Naive thymus-derived CD4-positive, alpha-beta T cell (primary cell): ENCODE measurements around the gene HYPK. TPM values are rescaled to one million over a fixed set of nuclear protein-coding genes. Genes with fewer than 3 reads are reported as not detected.
A peak's percentile ranks its signal among the peaks of the same experiment; 100 is the strongest.

Experiments used
- ATAC-seq: fragments of 150-1000 bp; cut with Tn5 transposase; 2 replicates; pipeline ENCODE4 v1.10.0; 2021; ENCODE audit warnings: mild to moderate bottlenecking, moderate library complexity
- CTCF ChIA-PET: fragments of 350-600 bp; sonication (Branson Sonifier 250); formaldehyde crosslinking; loops from one replicate; lab custom pipeline; 2021; ENCODE audit warnings: antibody characterized with exemption; lab: Charles Lee
- POLR2A ChIA-PET: fragments of 350-600 bp; sonication (Branson Sonifier 250); formaldehyde crosslinking; loops from one replicate; lab custom pipeline; 2021; ENCODE audit warnings: antibody characterized with exemption, inconsistent platforms; lab: Charles Lee
- DNase-seq, 9 donors: peaks; one replicate each; pipeline versions ENCODE4 v3.0.0 to v3.0.0-alpha.2; 2020 to 2022; ENCODE audit warnings: mixed read lengths in 1 of 9
- H3K27ac ChIP-seq: one replicate; pipeline ENCODE4 v1.7.0; 2013; ENCODE audit warnings: mild to moderate bottlenecking, low read depth, low read length, moderate library complexity
- H3K27me3 ChIP-seq, 2 donors: one replicate each; pipeline ENCODE4 v1.7.0; 2013; ENCODE audit warnings: low read length in 2 of 2, mild to moderate bottlenecking in 2 of 2, moderate library complexity in 2 of 2; ENCODE audit not compliant: control insufficient read depth in 2 of 2, insufficient read depth in 2 of 2
- H3K36me3 ChIP-seq, 3 experiments: 1 replicate in 2 of 3; 2 replicates in 1 of 3; pipeline ENCODE4 v1.7.0; 2013; ENCODE audit warnings: low read length in 3 of 3, mild to moderate bottlenecking in 3 of 3, moderate library complexity in 1 of 3; ENCODE audit not compliant: insufficient read depth in 3 of 3, control insufficient read depth in 2 of 3
- H3K4me1 ChIP-seq, 2 donors: one replicate each; pipeline ENCODE4 v1.7.0; 2013; ENCODE audit warnings: low read length in 2 of 2, mild to moderate bottlenecking in 2 of 2, moderate library complexity in 1 of 2; ENCODE audit not compliant: control insufficient read depth in 2 of 2, insufficient read depth in 2 of 2
- H3K4me3 ChIP-seq: 2 replicates; pipeline ENCODE4 v1.7.0; 2013; ENCODE audit warnings: mild to moderate bottlenecking, low read length
- H3K9me3 ChIP-seq, 3 experiments: 1 replicate in 2 of 3; 2 replicates in 1 of 3; pipeline ENCODE4 v1.7.0; 2013; ENCODE audit warnings: low read length in 3 of 3; ENCODE audit not compliant: control insufficient read depth in 2 of 3
- H3K27ac Mint-ChIP-seq, 9 donors: one replicate each; pipeline ENCODE4 v1.8.0; 2020 to 2022; ENCODE audit warnings: mixed read lengths in 9 of 9, mild to moderate bottlenecking in 8 of 9, moderate library complexity in 5 of 9, inconsistent platforms in 2 of 9
- H3K27me3 Mint-ChIP-seq, 5 donors: one replicate each; pipeline ENCODE4 v1.8.0; 2021 to 2022; ENCODE audit warnings: mixed read lengths in 5 of 5, mild to moderate bottlenecking in 1 of 5
- H3K36me3 Mint-ChIP-seq, 5 donors: one replicate each; pipeline ENCODE4 v1.8.0; 2020 to 2022; ENCODE audit warnings: mixed read lengths in 5 of 5, mild to moderate bottlenecking in 3 of 5, inconsistent platforms in 1 of 5
- H3K4me1 Mint-ChIP-seq, 7 donors: one replicate each; pipeline ENCODE4 v1.8.0; 2020 to 2022; ENCODE audit warnings: mixed read lengths in 7 of 7, mild to moderate bottlenecking in 3 of 7, inconsistent platforms in 1 of 7
- H3K4me3 Mint-ChIP-seq, 10 donors: one replicate each; pipeline ENCODE4 v1.8.0; 2020 to 2022; ENCODE audit warnings: mild to moderate bottlenecking in 10 of 10, mixed read lengths in 10 of 10, moderate library complexity in 6 of 10, inconsistent platforms in 2 of 10
- H3K9me3 Mint-ChIP-seq, 11 donors: one replicate each; pipeline ENCODE4 v1.8.0; 2020 to 2022; ENCODE audit warnings: mixed read lengths in 11 of 11, mild to moderate bottlenecking in 4 of 11, inconsistent platforms in 1 of 11, moderate library complexity in 1 of 11
- intact Hi-C, 2 donors: fragments of 100-400 bp; cut with micrococcal nuclease; formaldehyde crosslinking; loops; one replicate each; pipeline ENCODE4 v1.15.1; 2023
- polyA plus RNA-seq, 2 donors: library from polyadenylated mRNA; unstranded; fragments of 300-500 nt; fragmentation: Illumina TruSeq; gene quantifications; one replicate each; pipeline ENCODE4 v1.2.3, GENCODE V29; 2021
- total RNA-seq, 6 experiments: library from RNA in 5 of 6; stranded (reverse) in 5 of 6; gene quantifications; 1 replicate in 5 of 6; 2 replicates in 1 of 6; pipeline ENCODE4 v1.2.3 and lab custom pipeline; 2021 to 2026

HYPK gene
- total and polyA plus RNA-seq, 7 experiments from 2014 or later: 7.5 to 32.1 (median 27.0) TPM

- POLR2A ChIA-PET: interaction anchor here (0.6 to 5.6 kb wide), 14 partner anchors 10 to 1407 kb away, joined by 3 to 42 read pairs (median 4); partner anchors contain the start of genes ELL3, MFAP1 and PDIA3
- Histone ChIP-seq H3K27me3 (no peaks in the 10 kb centered on the region), H3K4me3 (peak overlapping the region; percentile 98), H3K9me3 (no peaks in the 10 kb centered on the region), H3K27ac (peak overlapping the region; percentile 100), H3K36me3 (peaks cover 9 to 50% (median 16%) of the 10 kb centered on the region in 3 experiments), H3K4me1 (peaks cover 9 to 22% of the 10 kb centered on the region in 2 donors)
- intact Hi-C loops: loop anchor here (1.0 to 10.0 kb wide), 7 partner anchors 7 to 1298 kb away; partner anchors contain the start of genes HYPK (in 2 of the 2), MFAP1 (in 2 of the 2), PDIA3 (in 2 of the 2) and SERINC4 (in 2 of the 2)
- peaks cover 9 to 35% (median 29%) of the 10 kb centered on the region in 5 donors for H3K36me3 Mint-ChIP-seq
- peak in 6 of 9 donors; percentile 17 to 48 (median 20) for DNase-seq
- peaks cover 33 to 54% (median 48%) of the 10 kb centered on the region in 7 donors for H3K4me1 Mint-ChIP-seq
- H3K4me3 Mint-ChIP-seq: peak overlapping the region; percentile 93 to 98 (median 96)
- CTCF ChIA-PET: interaction anchor here (0.6 to 2.0 kb wide), 4 partner anchors 10 to 712 kb away, joined by 4 to 5 read pairs (median 5); partner anchors contain the start of gene ELL3
- H3K27ac Mint-ChIP-seq: peak overlapping the region; percentile 91 to 99 (median 98)
- H3K9me3 Mint-ChIP-seq: no peaks in the 10 kb centered on the region
- H3K27me3 Mint-ChIP-seq: peaks cover 0 to 2% (median 0%) of the 10 kb centered on the region in 5 donors
- ATAC-seq: no peak
Measured at GRCh38 chr15:43792761-43793476, 7.5 kb upstream of the HYPK start.

- intact Hi-C loops: loop anchor here in 1 of 2 donors (2.0 to 10.0 kb wide), 3 partner anchors 46 to 1299 kb away; partner anchors contain the start of genes GOLM2, PDIA3, SNAP23 and ZNF106
- Mint-ChIP-seq H3K9me3 (no peaks in the 10 kb centered on the region), H3K27ac (peak overlapping the region; percentile 91 to 99 (median 98)), H3K36me3 (peaks cover 9 to 39% (median 35%) of the 10 kb centered on the region in 5 donors), H3K4me3 (peak overlapping the region; percentile 93 to 98 (median 96)), H3K4me1 (peaks cover 37 to 61% (median 54%) of the 10 kb centered on the region in 7 donors), H3K27me3 (peaks cover 0 to 2% (median 0%) of the 10 kb centered on the region in 5 donors)
- Histone ChIP-seq H3K36me3 (peaks cover 9 to 56% (median 16%) of the 10 kb centered on the region in 3 experiments), H3K4me1 (peaks cover 9 to 22% of the 10 kb centered on the region in 2 donors), H3K27me3 (no peaks in the 10 kb centered on the region), H3K9me3 (no peaks in the 10 kb centered on the region), H3K4me3 (peak overlapping the region; percentile 98), H3K27ac (peak overlapping the region; percentile 100)
- ATAC-seq (no peak), DNase-seq (no peak)
- POLR2A ChIA-PET: interaction anchor here (0.9 to 5.6 kb wide), 13 partner anchors 10 to 1407 kb away, joined by 3 to 42 read pairs (median 4); partner anchors contain the start of genes ELL3, MFAP1 and PDIA3
- CTCF ChIA-PET: interaction anchor here (0.6 to 2.0 kb wide), 5 partner anchors 11 to 711 kb away, joined by 3 to 5 read pairs (median 5); partner anchors contain the start of gene ELL3
Measured at GRCh38 chr15:43793647-43794046, 6.8 kb upstream of the HYPK start.

GRCh38 chr15:43794269-43795037 lies 5.9 kb upstream of the HYPK start:
- POLR2A ChIA-PET: interaction anchor here (0.6 to 5.6 kb wide), 6 partner anchors 10 to 48 kb away, joined by 3 to 42 read pairs (median 8); partner anchors contain the start of genes ELL3, MFAP1 and PDIA3
- Mint-ChIP-seq H3K27ac (peak overlapping the region; percentile 82 to 99 (median 97)), H3K36me3 (peaks cover 13 to 46% (median 40%) of the 10 kb centered on the region in 5 donors), H3K9me3 (no peaks in the 10 kb centered on the region), H3K4me1 (peaks cover 41 to 67% (median 59%) of the 10 kb centered on the region in 7 donors), H3K4me3 (peak overlapping the region; percentile 67 to 98 (median 96)), H3K27me3 (peaks cover 0 to 2% (median 0%) of the 10 kb centered on the region in 5 donors)
- intact Hi-C loops: loop anchor here in 1 of 2 donors (5.0 to 10.0 kb wide), 2 partner anchors 47 to 1300 kb away; partner anchors contain the start of genes PDIA3, SNAP23 and ZNF106
- CTCF ChIA-PET: interaction anchor here (1.1 to 2.0 kb wide), 2 partner anchors 17 to 18 kb away, joined by 3 to 5 read pairs; partner anchors contain the start of gene ELL3
- no peak for ATAC-seq
- Histone ChIP-seq H3K36me3 (peaks cover 9 to 64% (median 16%) of the 10 kb centered on the region in 3 experiments), H3K27ac (peak overlapping the region; percentile 100), H3K9me3 (no peaks in the 10 kb centered on the region), H3K4me3 (no peak overlapping the region), H3K4me1 (peaks cover 9 to 23% of the 10 kb centered on the region in 2 donors), H3K27me3 (no peaks in the 10 kb centered on the region)
- no peak for DNase-seq

- Mint-ChIP-seq H3K4me1 (peaks cover 43 to 74% (median 67%) of the 10 kb centered on the region in 7 donors), H3K4me3 (peak overlapping the region in 6 of 10 donors; percentile 17 to 98 (median 71)), H3K9me3 (no peaks in the 10 kb centered on the region), H3K36me3 (peaks cover 14 to 53% (median 43%) of the 10 kb centered on the region in 5 donors), H3K27me3 (peaks cover 0 to 2% (median 0%) of the 10 kb centered on the region in 5 donors), H3K27ac (peak overlapping the region in 7 of 9 donors; percentile 52 to 98 (median 79))
- intact Hi-C loops: loop anchor here in 1 of 2 donors (10.0 kb wide), 1 partner anchor 1300 kb away; the partner anchor contains the start of genes SNAP23 and ZNF106
- peak overlapping the region; percentile 100 for H3K27ac ChIP-seq
- DNase-seq (no peak), ATAC-seq (no peak)
- POLR2A ChIA-PET: interaction anchor here (0.7 to 5.6 kb wide), 6 partner anchors 9 to 49 kb away, joined by 3 to 42 read pairs (median 8); partner anchors contain the start of genes ELL3, MFAP1 and PDIA3
- no peaks in the 10 kb centered on the region for H3K27me3 ChIP-seq
- peaks cover 9 to 64% (median 16%) of the 10 kb centered on the region in 3 experiments for H3K36me3 ChIP-seq
- CTCF ChIA-PET: interaction anchor here (2.0 kb wide), 1 partner anchor 19 kb away, joined by 5 read pairs; the partner anchor contains the start of gene ELL3
- peaks cover 14 to 30% of the 10 kb centered on the region in 2 donors for H3K4me1 ChIP-seq
- H3K9me3 ChIP-seq: no peaks in the 10 kb centered on the region
- H3K4me3 ChIP-seq: no peak overlapping the region
Measured at GRCh38 chr15:43795197-43795596, 5.2 kb upstream of the HYPK start.

GRCh38 chr15:43795997-43796396 lies 4.4 kb upstream of the HYPK start:
- Mint-ChIP-seq H3K4me3 (peak overlapping the region in 3 of 10 donors; percentile 16 to 49 (median 39)), H3K4me1 (peaks cover 49 to 82% (median 75%) of the 10 kb centered on the region in 7 donors), H3K27ac (peak overlapping the region in 6 of 9 donors; percentile 32 to 98 (median 58)), H3K27me3 (peaks cover 0 to 2% (median 0%) of the 10 kb centered on the region in 5 donors), H3K36me3 (peaks cover 18 to 60% (median 49%) of the 10 kb centered on the region in 5 donors), H3K9me3 (no peaks in the 10 kb centered on the region)
- Histone ChIP-seq H3K4me1 (peaks cover 18 to 31% of the 10 kb centered on the region in 2 donors), H3K27me3 (no peaks in the 10 kb centered on the region), H3K4me3 (no peak overlapping the region), H3K27ac (peak overlapping the region; percentile 100), H3K36me3 (peaks cover 9 to 67% (median 16%) of the 10 kb centered on the region in 3 experiments), H3K9me3 (no peaks in the 10 kb centered on the region)
- no peak for ATAC-seq
- CTCF ChIA-PET: no interaction called here
- no peak for DNase-seq
- POLR2A ChIA-PET: interaction anchor here (0.6 to 5.6 kb wide), 6 partner anchors 8 to 46 kb away, joined by 3 to 42 read pairs (median 8); partner anchors contain the start of genes ELL3 and MFAP1
- intact Hi-C loops: loop anchor here in 1 of 2 donors (10.0 kb wide), 1 partner anchor 1301 kb away; the partner anchor contains the start of genes SNAP23 and ZNF106
